ENCODE data around the gene CDC34. TPM values are rescaled to one million over a fixed set of nuclear protein-coding genes. Genes with fewer than 3 reads are reported as not detected.

The CDC34 gene
- total RNA-seq, 1 experiment from 2014 or later: 112 TPM

GRCh38 chr19:539429-540030, 8.0 kb downstream of the CDC34 start:
- Histone ChIP-seq H3K23ac (ENCODE audit: insufficient read length, low read depth, low read length) (no peak overlapping the region), H3K4me1 (ENCODE audit: insufficient read depth, low read length) (no peaks in the 10 kb centered on the region), H3K18ac (ENCODE audit: insufficient read length, low read depth, low read length) (no peak overlapping the region), H3K23me2 (ENCODE audit: insufficient read length, low read depth, low read length, poor library complexity, severe bottlenecking) (no peaks in the 10 kb centered on the region), H3K4ac (ENCODE audit: low read depth, low read length) (no peak overlapping the region), H4K91ac (ENCODE audit: insufficient read length, low read depth, low read length) (no peak overlapping the region), H3K9me3 (ENCODE audit: control insufficient read depth, low read depth, low read length) (no peaks in the 10 kb centered on the region), H2BK12ac (ENCODE audit: insufficient read length, low read depth, low read length) (no peak overlapping the region), H4K5ac (ENCODE audit: insufficient read length, low read depth, low read length) (no peak overlapping the region), H3K79me2 (ENCODE audit: insufficient read depth, low read length) (peaks cover 2% of the 10 kb centered on the region; the same call in 1 of the 2 replicates), H3K4me2 (ENCODE audit: insufficient read depth, insufficient read length, low read length) (no peak overlapping the region), H2BK20ac (ENCODE audit: low read depth, low read length, poor library complexity, severe bottlenecking) (no peak overlapping the region), H3K27ac (ENCODE audit: insufficient read length, low read depth, low read length) (no peak overlapping the region), H2BK5ac (ENCODE audit: insufficient read length, low read length) (no peak overlapping the region), H2AK5ac (ENCODE audit: insufficient read length, low read length) (no peak overlapping the region), H3K14ac (ENCODE audit: insufficient read depth, low read length) (no peak overlapping the region), H3K9ac (ENCODE audit: extremely low read depth, insufficient read length, low read length) (no peak overlapping the region), H3K56ac (ENCODE audit: insufficient read length, low read depth, low read length) (no peak overlapping the region), H3T11ph (ENCODE audit: low read length) (no peak overlapping the region), H2AFZ (ENCODE audit: low read length) (no peak overlapping the region), H4K8ac (replicated peaks; ENCODE audit: insufficient read length, low read depth, low read length) (no peak overlapping the region), H4K20me1 (ENCODE audit: control insufficient read depth, insufficient read depth, insufficient read length) (no peaks in the 10 kb centered on the region), H2BK15ac (ENCODE audit: low read depth, low read length) (no peak overlapping the region), H2BK120ac (ENCODE audit: low read depth, low read length, poor library complexity, severe bottlenecking) (no peak overlapping the region), H3K27me3 (ENCODE audit: insufficient read depth, low read length) (no peaks in the 10 kb centered on the region), H3K79me1 (ENCODE audit: insufficient read depth, low read depth, low read length, poor library complexity, severe bottlenecking) (no peaks in the 10 kb centered on the region)
- Mint-ChIP-seq H3K36me3 (ENCODE audit: insufficient read depth in 1 of 3, low read depth in 3 of 3) (peaks cover 13 to 33% (median 33%) of the 10 kb centered on the region in 3 experiments), H3K4me3 (no peak overlapping the region), H3K4me1 (peaks cover 0 to 2% of the 10 kb centered on the region in 2 experiments; a peak in 2 of 4 replicates), H3K9me3 (no peaks in the 10 kb centered on the region), H3K27me3 (ENCODE audit: low read depth) (peaks cover 5% of the 10 kb centered on the region; the same call in 1 of the 2 replicates), H3K27ac (no peak overlapping the region)
- no peak for TF ChIP-seq CTCF (conservative IDR thresholded peaks at IDR 0.05)
- peak; percentile 23 for DNase-seq
- WGBS (ENCODE audit: extremely low coverage, insufficient read length, low lambda C conversion rate): no CpG with 5 or more reads among the region's 30 CpGs

Data from H9 (cell line).